DND-41 (cell line): ENCODE measurements around the gene TRIM2.

ENCODE experiments used
- ATAC-seq: fragments of 200-7000 bp; cut with Tn5 transposase; 3 replicates; pipeline ENCODE4 v1.9.1; 2021; ENCODE audit warnings: low read depth; ENCODE audit not compliant: insufficient read depth
- DNase-seq: peaks from one replicate; pipeline ENCODE4 v3.0.0-alpha.2; 2020
- H2AFZ ChIP-seq: 2 replicates; pipeline ENCODE4 v1.6.0; 2012; ENCODE audit warnings: low read depth, low read length
- H3K27ac ChIP-seq: 2 replicates; pipeline ENCODE4 v1.5.1; 2012; ENCODE audit warnings: low read length, inconsistent platforms
- H3K27me3 ChIP-seq: fragments of 200-600 bp; sonication (generic); 2 replicates; pipeline ENCODE4 v1.6.0; 2012; ENCODE audit warnings: low read length, mild to moderate bottlenecking, inconsistent platforms; ENCODE audit not compliant: insufficient read depth, poor library complexity
- H3K36me3 ChIP-seq: 2 replicates; pipeline ENCODE4 v1.5.1; 2012; ENCODE audit warnings: low read length, inconsistent platforms; ENCODE audit not compliant: insufficient read depth
- H3K4me1 ChIP-seq: 2 replicates; pipeline ENCODE4 v1.5.1; 2012; ENCODE audit warnings: mild to moderate bottlenecking, low read length; ENCODE audit not compliant: insufficient read depth
- H3K4me2 ChIP-seq: 2 replicates; pipeline ENCODE4 v1.6.0; 2012; ENCODE audit warnings: mild to moderate bottlenecking, moderate library complexity, low read length, inconsistent platforms; ENCODE audit not compliant: insufficient read depth
- H3K4me3 ChIP-seq, 2 experiments: fragments of 200-600 bp in 1 of 2; shearing (Covaris generic) in 1 of 2; 2 replicates each; pipeline ENCODE4 v1.5.1; 2012 to 2016; ENCODE audit warnings: inconsistent platforms in 2 of 2, low read length in 2 of 2, mild to moderate bottlenecking in 2 of 2, low read depth in 1 of 2, moderate library complexity in 1 of 2
- H3K79me2 ChIP-seq: 2 replicates; pipeline ENCODE4 v1.6.0; 2012; ENCODE audit warnings: low read length, inconsistent platforms; ENCODE audit not compliant: insufficient read depth
- H3K9ac ChIP-seq: 2 replicates; pipeline ENCODE4 v1.6.0; 2012; ENCODE audit warnings: low read depth, mild to moderate bottlenecking, inconsistent platforms, low read length, moderate library complexity
- H3K9me3 ChIP-seq: 2 replicates; pipeline ENCODE4 v1.5.1; 2012; ENCODE audit warnings: low read length, moderate library complexity, mild to moderate bottlenecking, inconsistent platforms; ENCODE audit not compliant: insufficient read depth, severe bottlenecking
- H4K20me1 ChIP-seq: 2 replicates; pipeline ENCODE4 v1.6.0; 2012; ENCODE audit warnings: low read length; ENCODE audit not compliant: insufficient read depth
- EZH2 ChIP-seq: IDR thresholded peaks from 3 replicates; pipeline ENCODE4 v1.6.1; 2012; ENCODE audit warnings: borderline replicate concordance, low read depth, mild to moderate bottlenecking, moderate library complexity, low read length, inconsistent platforms; ENCODE audit not compliant: severe bottlenecking
- TF ChIP-seq, protein P1 (sequence below): IDR thresholded peaks from 2 replicates; pipeline ENCODE4 v1.5.1; 2012; ENCODE audit warnings: borderline replicate concordance, low read length, moderate library complexity, mild to moderate bottlenecking; ENCODE audit not compliant: poor library complexity, severe bottlenecking; ENCODE audit errors: extremely low read depth

The TRIM2 gene

DNA sequence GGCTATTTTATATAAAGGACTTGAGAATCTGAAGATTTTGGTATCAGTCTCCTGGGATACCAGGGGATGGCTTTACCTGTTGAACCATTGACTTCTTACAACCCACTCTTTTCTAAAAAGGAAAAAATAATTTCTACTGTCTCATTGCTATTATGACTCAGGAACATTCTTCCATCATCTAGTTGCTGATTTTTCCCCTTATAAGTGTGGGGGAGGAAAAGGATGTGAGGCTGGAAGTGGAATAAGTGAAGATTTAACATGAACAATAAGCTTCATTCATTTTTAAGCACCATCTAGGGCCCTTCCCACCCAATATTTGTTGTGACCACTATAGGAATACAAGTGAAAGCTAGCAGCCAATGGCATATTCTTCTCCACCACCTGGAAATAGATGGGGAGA lies 129.6 kb downstream of the TRIM2 start:
- H3K9ac ChIP-seq = no peak overlapping the region
- H3K4me3 ChIP-seq = no peak overlapping the region
- no peaks in the 10 kb centered on the region for H4K20me1 ChIP-seq
- H3K4me2 ChIP-seq = no peak overlapping the region
- H3K9me3 ChIP-seq = no peaks in the 10 kb centered on the region
- ATAC-seq (no peak), DNase-seq (no peak)
- H3K79me2 ChIP-seq = peaks cover 4% of the 10 kb centered on the region; the same call in 1 of the 2 replicates
- H3K4me1 ChIP-seq = peaks cover 10% of the 10 kb centered on the region; the same call in 1 of the 2 replicates
- H3K36me3 ChIP-seq = no peaks in the 10 kb centered on the region; the same call in 1 of the 2 replicates
- H3K27ac ChIP-seq = peak overlapping the region; percentile 11; the same call in 1 of the 2 replicates
- H3K27me3 ChIP-seq = no peaks in the 10 kb centered on the region
- no peak for TF ChIP-seq EZH2
- TF ChIP-seq, protein P1, sequence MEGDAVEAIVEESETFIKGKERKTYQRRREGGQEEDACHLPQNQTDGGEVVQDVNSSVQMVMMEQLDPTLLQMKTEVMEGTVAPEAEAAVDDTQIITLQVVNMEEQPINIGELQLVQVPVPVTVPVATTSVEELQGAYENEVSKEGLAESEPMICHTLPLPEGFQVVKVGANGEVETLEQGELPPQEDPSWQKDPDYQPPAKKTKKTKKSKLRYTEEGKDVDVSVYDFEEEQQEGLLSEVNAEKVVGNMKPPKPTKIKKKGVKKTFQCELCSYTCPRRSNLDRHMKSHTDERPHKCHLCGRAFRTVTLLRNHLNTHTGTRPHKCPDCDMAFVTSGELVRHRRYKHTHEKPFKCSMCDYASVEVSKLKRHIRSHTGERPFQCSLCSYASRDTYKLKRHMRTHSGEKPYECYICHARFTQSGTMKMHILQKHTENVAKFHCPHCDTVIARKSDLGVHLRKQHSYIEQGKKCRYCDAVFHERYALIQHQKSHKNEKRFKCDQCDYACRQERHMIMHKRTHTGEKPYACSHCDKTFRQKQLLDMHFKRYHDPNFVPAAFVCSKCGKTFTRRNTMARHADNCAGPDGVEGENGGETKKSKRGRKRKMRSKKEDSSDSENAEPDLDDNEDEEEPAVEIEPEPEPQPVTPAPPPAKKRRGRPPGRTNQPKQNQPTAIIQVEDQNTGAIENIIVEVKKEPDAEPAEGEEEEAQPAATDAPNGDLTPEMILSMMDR = no peak
- H2AFZ ChIP-seq = no peak overlapping the region

DNA sequence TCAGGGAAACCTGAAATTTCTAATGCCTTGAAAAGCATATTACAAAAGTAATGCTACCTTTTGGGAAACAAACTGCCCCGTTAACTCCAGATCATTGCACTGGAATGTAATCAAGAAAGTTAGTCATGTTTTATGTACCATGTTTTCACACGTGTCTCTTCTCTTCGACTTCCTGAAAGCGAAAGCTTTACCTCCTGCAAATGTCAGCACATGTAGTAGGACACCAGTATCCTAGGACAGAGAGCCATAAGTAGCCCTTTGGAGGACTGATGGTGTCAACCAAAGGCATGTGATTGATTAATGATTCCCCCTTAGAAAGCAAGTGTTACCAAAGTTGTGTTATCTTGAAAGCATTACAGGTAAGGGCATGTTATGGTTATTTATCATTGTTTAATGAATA lies 131.4 kb downstream of the TRIM2 start:
- Histone ChIP-seq H3K27ac (0 out of 2 replicates have a peak overlapping the region, but pooled peaks have one; percentile 21), H3K4me2 (no peak overlapping the region)
- no peak for DNase-seq

DNA sequence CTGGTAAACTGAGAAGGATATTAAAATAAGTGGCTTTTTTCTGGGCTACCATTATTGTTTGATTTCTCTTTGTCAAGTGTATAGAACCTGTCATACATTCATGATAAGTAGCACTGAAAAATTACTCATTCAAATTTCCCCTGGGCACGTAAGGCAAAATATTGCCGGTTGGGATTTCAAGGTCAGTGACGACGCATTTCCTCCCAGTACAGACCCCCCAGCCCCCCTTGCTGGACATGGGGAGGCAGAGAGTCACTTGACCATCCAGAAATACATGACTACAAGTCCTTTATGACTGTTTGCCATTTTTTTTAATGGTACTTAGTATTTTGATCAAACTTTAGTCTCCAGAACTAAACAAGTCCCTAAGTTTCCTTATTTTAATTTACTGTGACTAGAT lies 133.4 kb downstream of the TRIM2 start:
- no peak for ATAC-seq
- no peak overlapping the region for H3K9ac ChIP-seq
- no peak overlapping the region; the same call in 1 of the 2 replicates for H3K4me2 ChIP-seq
- peaks cover 38% of the 10 kb centered on the region for H3K4me1 ChIP-seq
- H3K27me3 ChIP-seq = no peaks in the 10 kb centered on the region
- TF ChIP-seq, protein P1 = no peak
- no peak for TF ChIP-seq EZH2
- H3K27ac ChIP-seq = peak overlapping the region; percentile 6; the same call in 1 of the 2 replicates
- no peak overlapping the region for H2AFZ ChIP-seq
- no peaks in the 10 kb centered on the region; the same call in 1 of the 2 replicates for H3K36me3 ChIP-seq
- H3K4me3 ChIP-seq = no peak overlapping the region
- peaks cover 40% of the 10 kb centered on the region for H3K79me2 ChIP-seq
- no peak for DNase-seq
- no peaks in the 10 kb centered on the region for H4K20me1 ChIP-seq
- no peaks in the 10 kb centered on the region for H3K9me3 ChIP-seq

More for the DNA sequence above, 131.4 kb downstream of the TRIM2 start:
- Histone ChIP-seq H3K9me3 (no peaks in the 10 kb centered on the region), H3K36me3 (no peaks in the 10 kb centered on the region; the same call in 1 of the 2 replicates), H3K27me3 (no peaks in the 10 kb centered on the region), H3K9ac (no peak overlapping the region), H3K4me3 (no peak overlapping the region), H4K20me1 (no peaks in the 10 kb centered on the region), H3K79me2 (peaks cover 20% of the 10 kb centered on the region), H2AFZ (no peak overlapping the region), H3K4me1 (peaks cover 18% of the 10 kb centered on the region; the same call in 1 of the 2 replicates)
- no peak for ATAC-seq
- TF ChIP-seq, protein P1 = no peak
- TF ChIP-seq EZH2 = no peak
